NCI-H2227 treated with DMSO at 0.1 percent for 48 hours (cell line): ENCODE data around the gene GRM4.
"Not testable (repeated sequence)": the region's sequence is repeated elsewhere in the genome, so short reads cannot be mapped to it uniquely, and the experiment has no call there.

ENCODE experiments used
- DNase-seq: peaks from one replicate; lab custom pipeline; 2025; lab: John Stamatoyannopoulos, UW

The GRM4 gene

GRCh38 chr6:34146021-34146782, at the start of gene GRM4:
Gene GRM4 (minus strand): TSS chr6:34146087. CDS start chr6:34133496, 12,591 bp downstream.
- no peak for DNase-seq

- DNase-seq = no peak
Observed at GRCh38 chr6:34194772-34195171, 48.9 kb upstream of the GRM4 start.

GRCh38 chr6:34190504-34191122, 44.7 kb upstream of the GRM4 start:
- DNase-seq = no peak

GRCh38 chr6:34189806-34190503, 44.1 kb upstream of the GRM4 start:
- DNase-seq = no peak

GRCh38 chr6:34184726-34185125, 38.8 kb upstream of the GRM4 start:
- DNase-seq = not testable (repeated sequence)

- no peak for DNase-seq
Observed at GRCh38 chr6:34182751-34183531, 37.1 kb upstream of the GRM4 start.

GRCh38 chr6:34181908-34182307, 36.0 kb upstream of the GRM4 start:
- no peak for DNase-seq

GRCh38 chr6:34179106-34179720, 33.3 kb upstream of the GRM4 start:
- DNase-seq = no peak

GRCh38 chr6:34178357-34179105, 32.6 kb upstream of the GRM4 start:
- no peak for DNase-seq

GRCh38 chr6:34177181-34177591, 31.3 kb upstream of the GRM4 start:
- no peak for DNase-seq

- DNase-seq = no peak
Observed at GRCh38 chr6:34176261-34177031, 30.6 kb upstream of the GRM4 start.

- no peak for DNase-seq
Observed at GRCh38 chr6:34174846-34175399, 29.0 kb upstream of the GRM4 start.

GRCh38 chr6:34172961-34173775, 27.3 kb upstream of the GRM4 start:
- no peak for DNase-seq

GRCh38 chr6:34170346-34170745, 24.5 kb upstream of the GRM4 start:
- no peak for DNase-seq

GRCh38 chr6:34169897-34170296, 24.0 kb upstream of the GRM4 start:
- no peak for DNase-seq

GRCh38 chr6:34161857-34162515, 16.1 kb upstream of the GRM4 start:
- no peak for DNase-seq

GRCh38 chr6:34159844-34160243, 14.0 kb upstream of the GRM4 start:
- DNase-seq = no peak

- DNase-seq = no peak
Observed at GRCh38 chr6:34158876-34159275, 13.0 kb upstream of the GRM4 start.

- no peak for DNase-seq
Observed at GRCh38 chr6:34157851-34158250, 12.0 kb upstream of the GRM4 start.
